Thoracic aorta (tissue), 2 donors: ENCODE results near the gene SLC6A1. TPM values are rescaled to one million over a fixed set of nuclear protein-coding genes. Genes with fewer than 3 reads are reported as not detected.

ENCODE experiments used
- ATAC-seq: fragments of 150-250 bp; one replicate; pipeline ENCODE4 v1.8.0; 2017; ENCODE audit warnings: low read depth; ENCODE audit not compliant: insufficient number of reproducible peaks, low FRiP score
- DNase-seq: peaks from one replicate; pipeline ENCODE4 v3.0.0-alpha.2; 2020; ENCODE audit warnings: low spot score
- H3K27ac ChIP-seq, 2 donors: fragments of 200-600 bp; sonication (generic); 1 replicate in 1 of 2; 2 replicates in 1 of 2; pipeline ENCODE4 v1.5.1; 2016; ENCODE audit warnings: mild to moderate bottlenecking in 2 of 2, moderate library complexity in 2 of 2
- H3K27me3 ChIP-seq: fragments of 200-600 bp; sonication (generic); replicated peaks from 2 replicates; pipeline ENCODE4 v1.6.0; 2016; ENCODE audit warnings: mild to moderate bottlenecking; ENCODE audit not compliant: insufficient read depth
- H3K36me3 ChIP-seq: fragments of 200-600 bp; sonication (generic); one replicate; pipeline ENCODE4 v1.5.1; 2016
- H3K4me1 ChIP-seq, 2 donors: fragments of 200-600 bp; sonication (generic); 1 replicate in 1 of 2; 2 replicates in 1 of 2; pipeline versions ENCODE4 v1.5.1 to v1.6.0; 2016; ENCODE audit warnings: low read depth in 2 of 2, mild to moderate bottlenecking in 1 of 2; ENCODE audit not compliant: control insufficient read depth in 1 of 2
- H3K4me3 ChIP-seq: fragments of 200-600 bp; sonication (generic); 2 replicates; pipeline ENCODE4 v1.5.1; 2016; ENCODE audit warnings: mild to moderate bottlenecking
- H3K9me3 ChIP-seq: fragments of 200-600 bp; sonication (generic); 2 replicates; pipeline ENCODE4 v1.5.1; 2016
- CTCF ChIP-seq: fragments of 200-600 bp; sonication (generic); IDR thresholded peaks from one replicate; pipeline ENCODE4 v1.5.1; 2019; ENCODE audit warnings: antibody characterized with exemption
- total RNA-seq, 2 donors: library from RNA; depleted of rRNA; stranded (reverse); fragments of >200 nt; gene quantifications; one replicate each; pipeline versions ENCODE4 v1.1.0 to v1.2.3, GENCODE V29; 2016

SLC6A1 gene
- total RNA-seq, 2 donors from 2014 or later, result 1.2 to 4.6 TPM

- ATAC-seq (no peak), DNase-seq (no peak)
- Histone ChIP-seq H3K4me3 (no peak overlapping the region), H3K27me3 (no peaks in the 10 kb centered on the region), H3K36me3 (no peaks in the 10 kb centered on the region), H3K27ac (no peak overlapping the region), H3K4me1 (no peaks in the 10 kb centered on the region), H3K9me3 (no peaks in the 10 kb centered on the region)
- TF ChIP-seq CTCF, result no peak
Measured at GRCh38 chr3:11004563-11004962, 12.0 kb downstream of the SLC6A1 start.

GRCh38 chr3:11005686-11006256 is 13.2 kb downstream of the SLC6A1 start:
- no peak overlapping the region for H3K27ac ChIP-seq
- no peak for TF ChIP-seq CTCF
- no peak for DNase-seq
- H3K9me3 ChIP-seq, result no peaks in the 10 kb centered on the region
- ATAC-seq, result no peak
- no peaks in the 10 kb centered on the region for H3K27me3 ChIP-seq
- no peaks in the 10 kb centered on the region for H3K4me1 ChIP-seq
- no peak overlapping the region for H3K4me3 ChIP-seq
- no peaks in the 10 kb centered on the region for H3K36me3 ChIP-seq

GRCh38 chr3:11006986-11007933 is 14.7 kb downstream of the SLC6A1 start:
- TF ChIP-seq CTCF, result no peak
- Histone ChIP-seq H3K9me3 (no peaks in the 10 kb centered on the region), H3K4me1 (no peaks in the 10 kb centered on the region), H3K27ac (no peak overlapping the region), H3K4me3 (no peak overlapping the region), H3K36me3 (no peaks in the 10 kb centered on the region), H3K27me3 (no peaks in the 10 kb centered on the region)
- DNase-seq (no peak), ATAC-seq (no peak)

GRCh38 chr3:11009898-11010297 is 17.4 kb downstream of the SLC6A1 start:
- no peak for DNase-seq
- no peak for ATAC-seq
- TF ChIP-seq CTCF, result no peak
- H3K36me3 ChIP-seq, result no peaks in the 10 kb centered on the region
- no peak overlapping the region for H3K27ac ChIP-seq
- no peaks in the 10 kb centered on the region for H3K9me3 ChIP-seq
- no peak overlapping the region for H3K4me3 ChIP-seq
- H3K27me3 ChIP-seq, result no peaks in the 10 kb centered on the region
- no peaks in the 10 kb centered on the region for H3K4me1 ChIP-seq

- Histone ChIP-seq H3K36me3 (no peaks in the 10 kb centered on the region), H3K4me3 (no peak overlapping the region), H3K9me3 (no peaks in the 10 kb centered on the region), H3K27me3 (no peaks in the 10 kb centered on the region), H3K27ac (no peak overlapping the region), H3K4me1 (no peaks in the 10 kb centered on the region)
- no peak for ATAC-seq
- no peak for TF ChIP-seq CTCF
- DNase-seq, result no peak
Measured at GRCh38 chr3:11010426-11011165, 18.0 kb downstream of the SLC6A1 start.
